IPS-18c (cell line): ENCODE measurements around the gene SZT2.
A peak's percentile ranks its signal among the peaks of the same experiment; 100 is the strongest.

Experiments
- H3K4me3 ChIP-seq: 2 replicates; pipeline ENCODE4 v1.7.0; 2013; ENCODE audit warnings: low read depth, mild to moderate bottlenecking, low read length, moderate library complexity; ENCODE audit not compliant: insufficient read depth
- H3K9me3 ChIP-seq: one replicate; pipeline ENCODE4 v1.6.1; 2013; ENCODE audit warnings: mild to moderate bottlenecking, low read length, moderate library complexity; ENCODE audit not compliant: control insufficient read depth, insufficient read depth

Gene SZT2

GRCh38 chr1:43442756-43443155 is 53.1 kb downstream of the SZT2 start:
- Histone ChIP-seq H3K9me3 (no peaks in the 10 kb centered on the region), H3K4me3 (no peak overlapping the region)

- Histone ChIP-seq H3K9me3 (no peaks in the 10 kb centered on the region), H3K4me3 (no peak overlapping the region)
These were observed 53.7 kb downstream of the SZT2 start for GRCh38 chr1:43443197-43443946.

- Histone ChIP-seq H3K4me3 (no peak overlapping the region), H3K9me3 (no peaks in the 10 kb centered on the region)
These were observed 54.6 kb downstream of the SZT2 start for GRCh38 chr1:43444151-43444828.

- no peak overlapping the region for H3K4me3 ChIP-seq
- H3K9me3 ChIP-seq, result no peaks in the 10 kb centered on the region
These were observed 55.1 kb downstream of the SZT2 start for GRCh38 chr1:43444836-43445235.

GRCh38 chr1:43445606-43446387 is 56.1 kb downstream of the SZT2 start:
- H3K4me3 ChIP-seq, result no peak overlapping the region
- no peaks in the 10 kb centered on the region for H3K9me3 ChIP-seq

- H3K4me3 ChIP-seq, result no peak overlapping the region
- H3K9me3 ChIP-seq, result no peaks in the 10 kb centered on the region
These were observed 56.7 kb downstream of the SZT2 start for GRCh38 chr1:43446388-43446740.

GRCh38 chr1:43446881-43447835 is 57.5 kb downstream of the SZT2 start:
- H3K4me3 ChIP-seq, result no peak overlapping the region
- H3K9me3 ChIP-seq, result no peaks in the 10 kb centered on the region

- H3K9me3 ChIP-seq, result no peaks in the 10 kb centered on the region
- no peak overlapping the region for H3K4me3 ChIP-seq
These were observed 58.4 kb downstream of the SZT2 start for GRCh38 chr1:43447891-43448708.

GRCh38 chr1:43448955-43449707 is 59.4 kb downstream of the SZT2 start:
- H3K4me3 ChIP-seq, result no peak overlapping the region

GRCh38 chr1:43449708-43450069 is 60.0 kb downstream of the SZT2 start:
- H3K9me3 ChIP-seq, result no peaks in the 10 kb centered on the region
- H3K4me3 ChIP-seq, result no peak overlapping the region

More at GRCh38 chr1:43448955-43449707, 59.4 kb downstream of the SZT2 start:
- no peaks in the 10 kb centered on the region for H3K9me3 ChIP-seq

GRCh38 chr1:43450251-43450941 is 60.7 kb downstream of the SZT2 start:
- no peaks in the 10 kb centered on the region for H3K9me3 ChIP-seq
- H3K4me3 ChIP-seq, result no peak overlapping the region

GRCh38 chr1:43451157-43451591 is 61.5 kb downstream of the SZT2 start:
- Histone ChIP-seq H3K4me3 (no peak overlapping the region), H3K9me3 (no peaks in the 10 kb centered on the region)

- Histone ChIP-seq H3K9me3 (no peaks in the 10 kb centered on the region), H3K4me3 (no peak overlapping the region)
These were observed 62.2 kb downstream of the SZT2 start for GRCh38 chr1:43451701-43452532.

GRCh38 chr1:43452789-43453441 is 63.2 kb downstream of the SZT2 start:
- no peaks in the 10 kb centered on the region for H3K9me3 ChIP-seq
- H3K4me3 ChIP-seq, result peak overlapping the region; percentile 55
